Gastroesophageal sphincter (tissue), 3 donors: ENCODE results near the gene TPM3.

Experiments
- CTCF ChIP-seq, 4 experiments: fragments of 200-600 bp in 2 of 4; fragments of 450-650 bp in 2 of 4; sonication (generic) in 1 of 4; IDR thresholded peaks; one replicate each; pipeline ENCODE4 v1.5.1; 2017 to 2019; ENCODE audit warnings: antibody characterized with exemption in 4 of 4, mild to moderate bottlenecking in 2 of 4, moderate library complexity in 2 of 4
- POLR2A ChIP-seq, 2 donors: fragments of 450-650 bp; IDR thresholded peaks; one replicate each; pipeline ENCODE4 v1.6.1; 2017; ENCODE audit warnings: antibody characterized with exemption in 2 of 2, mild to moderate bottlenecking in 2 of 2, moderate library complexity in 1 of 2

- TF ChIP-seq CTCF (IDR thresholded peaks at IDR 0.05) (no peak), POLR2A (IDR thresholded peaks at IDR 0.05) (no peak)
These were observed 46.1 kb upstream of the TPM3 start for GRCh38 chr1:154237880-154238506.
